RPMI7951 (cell line): Measurements from ENCODE around the gene FAM149B1. TPM values are rescaled to one million over a fixed set of nuclear protein-coding genes. Genes with fewer than 3 reads are reported as not detected.
A peak's percentile ranks its signal among the peaks of the same experiment; 100 is the strongest.
"Not testable (repeated sequence)": the region's sequence is repeated elsewhere in the genome, so short reads cannot be mapped to it uniquely, and the experiment has no call there.

ENCODE experiments used
- DNase-seq: peaks from one replicate; pipeline ENCODE4 v3.0.0-alpha.2; 2012; ENCODE audit warnings: low read depth
- total RNA-seq: library from RNA; depleted of rRNA; stranded (reverse); fragments of >200 nt; shearing (Covaris generic); gene quantifications from 2 replicates; pipeline ENCODE4 v1.2.3, GENCODE V29; 2014; rRNA removed

FAM149B1 gene
- total RNA-seq: 13.2 and 13.6 TPM in 2 replicates

- DNase-seq: peak; percentile 93
Observed at GRCh38 chr10:73167783-73168464, at the start of gene FAM149B1, which contains the start of gene ECD. FAM149B1 (plus strand) TSS chr10:73168119; CDS start chr10:73168340, 221 bp downstream. ECD (minus strand) TSS chr10:73168008; CDS start chr10:73163937, 4,071 bp downstream.

GRCh38 chr10:73119457-73119856, 48.5 kb upstream of the FAM149B1 start:
- no peak for DNase-seq

GRCh38 chr10:73119952-73120351, 48.0 kb upstream of the FAM149B1 start:
- no peak for DNase-seq

GRCh38 chr10:73126343-73126742, 41.6 kb upstream of the FAM149B1 start:
- DNase-seq: no peak

- DNase-seq: peak; percentile 29
Observed at GRCh38 chr10:73131301-73131700, 36.6 kb upstream of the FAM149B1 start.

GRCh38 chr10:73131913-73132686, 35.8 kb upstream of the FAM149B1 start:
- DNase-seq: no peak

- DNase-seq: no peak
Observed at GRCh38 chr10:73134727-73135126, 33.2 kb upstream of the FAM149B1 start.

- DNase-seq: no peak
Observed at GRCh38 chr10:73136627-73137026, 31.3 kb upstream of the FAM149B1 start.

- DNase-seq: no peak
Observed at GRCh38 chr10:73139251-73139650, 28.7 kb upstream of the FAM149B1 start.

GRCh38 chr10:73141603-73142002, 26.3 kb upstream of the FAM149B1 start:
- DNase-seq: no peak

- not testable (repeated sequence) for DNase-seq
Observed at GRCh38 chr10:73150633-73151413, 17.1 kb upstream of the FAM149B1 start.

GRCh38 chr10:73152009-73152408, 15.9 kb upstream of the FAM149B1 start:
- DNase-seq: no peak

GRCh38 chr10:73156054-73156453, 11.9 kb upstream of the FAM149B1 start:
- DNase-seq: no peak

GRCh38 chr10:73159038-73159648, 8.8 kb upstream of the FAM149B1 start:
- peak; percentile 38 for DNase-seq

GRCh38 chr10:73161079-73161478, 6.8 kb upstream of the FAM149B1 start:
- DNase-seq: no peak

GRCh38 chr10:73161662-73162061, 6.3 kb upstream of the FAM149B1 start:
- no peak for DNase-seq

- no peak for DNase-seq
Observed at GRCh38 chr10:73163096-73163495, 4.8 kb upstream of the FAM149B1 start.

GRCh38 chr10:73166972-73167371, 947 bp upstream of the FAM149B1 start:
- DNase-seq: no peak

- DNase-seq: no peak
Observed at GRCh38 chr10:73167458-73167782, 499 bp upstream of the FAM149B1 start.

- DNase-seq: no peak
Observed at GRCh38 chr10:73168465-73168803, 515 bp downstream of the FAM149B1 start.

- DNase-seq: no peak
Observed at GRCh38 chr10:73169320-73169719, 1.4 kb downstream of the FAM149B1 start.

- DNase-seq: no peak
Observed at GRCh38 chr10:73172867-73173266, 4.9 kb downstream of the FAM149B1 start.
